Stimulated activated CD4-positive, alpha-beta T cell treated with anti-CD3 and anti-CD28 coated beads, Interleukin-12 subunit alpha, Interleukin-12 subunit beta, amount 100 ng/mL, for 48 hours (primary cell): ENCODE measurements around the gene KRTAP10-12.

Experiments used
- DNase-seq, 3 donors: peaks; one replicate each; pipeline ENCODE4 v3.0.0-alpha.2; 2020; ENCODE audit warnings: low read depth in 2 of 3, low spot score in 1 of 3

The KRTAP10-12 gene

GRCh38 chr21:44730951-44731579 is 34.1 kb downstream of the KRTAP10-12 start:
- no peak for DNase-seq

DNA sequence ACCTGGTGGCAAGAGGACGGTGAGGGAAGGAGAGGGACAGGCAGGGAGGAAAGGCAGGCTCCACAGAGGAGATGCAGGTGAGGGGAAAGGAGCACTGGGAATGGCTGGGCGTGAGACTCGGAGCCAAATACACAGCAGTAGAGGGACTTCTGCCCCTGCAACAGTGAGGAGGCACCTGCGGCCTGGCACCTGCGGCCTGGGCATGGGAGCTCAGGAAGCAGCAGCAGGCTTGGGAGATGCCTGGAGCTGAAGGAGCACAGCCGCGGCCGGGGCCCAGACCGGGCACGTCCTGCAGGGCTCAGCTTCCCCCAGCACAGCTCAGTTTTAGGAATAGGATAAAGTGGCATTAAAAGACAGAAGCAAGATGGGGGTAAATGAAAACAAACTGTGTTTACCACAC is 35.3 kb downstream of the KRTAP10-12 start:
- DNase-seq: no peak

- DNase-seq: no peak
Observed at GRCh38 chr21:44732956-44733355, 36.0 kb downstream of the KRTAP10-12 start.

GRCh38 chr21:44734026-44734745 is 37.2 kb downstream of the KRTAP10-12 start:
- DNase-seq: no peak

- DNase-seq: no peak
Observed at GRCh38 chr21:44734841-44735240, 37.9 kb downstream of the KRTAP10-12 start.

- no peak for DNase-seq
Observed at GRCh38 chr21:44735821-44736220, 38.8 kb downstream of the KRTAP10-12 start.

- no peak for DNase-seq
Observed at GRCh38 chr21:44736291-44737004, 39.5 kb downstream of the KRTAP10-12 start.

DNA sequence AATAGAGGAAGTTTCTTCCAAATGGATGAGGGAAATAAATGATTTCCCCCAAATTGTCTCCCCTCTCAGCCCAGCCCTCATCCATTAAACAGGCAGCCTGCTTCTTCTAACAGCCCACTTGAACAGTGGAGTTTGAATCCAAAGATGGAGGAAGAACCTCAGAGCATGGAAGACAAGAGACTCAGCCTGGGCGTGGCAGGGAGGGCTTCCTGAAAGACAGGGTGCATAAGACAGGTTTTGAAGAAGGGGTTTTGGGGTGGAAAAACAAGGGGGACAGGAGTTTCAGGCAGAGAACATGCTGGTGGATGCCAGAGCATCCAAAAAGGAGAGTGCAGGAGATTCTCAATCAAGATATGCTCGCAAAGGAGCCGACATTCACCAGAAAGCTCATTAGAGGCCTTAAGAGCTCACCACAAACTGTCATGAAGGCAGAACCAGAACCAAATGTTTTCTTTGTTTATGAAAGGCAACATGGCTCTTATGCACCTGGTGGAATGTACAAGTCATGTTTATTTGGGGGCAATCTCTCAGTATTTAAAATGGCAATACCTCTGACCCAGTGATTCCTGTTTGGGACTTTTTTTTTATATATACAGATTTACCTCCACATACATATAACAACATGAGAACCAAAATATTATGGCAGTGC is 40.9 kb downstream of the KRTAP10-12 start:
- no peak for DNase-seq

- DNase-seq: no peak
Observed at GRCh38 chr21:44738621-44739020, 41.6 kb downstream of the KRTAP10-12 start.

GRCh38 chr21:44739316-44739715 is 42.3 kb downstream of the KRTAP10-12 start:
- DNase-seq: no peak

- no peak for DNase-seq
Observed at GRCh38 chr21:44740742-44741141, 43.8 kb downstream of the KRTAP10-12 start.

DNA sequence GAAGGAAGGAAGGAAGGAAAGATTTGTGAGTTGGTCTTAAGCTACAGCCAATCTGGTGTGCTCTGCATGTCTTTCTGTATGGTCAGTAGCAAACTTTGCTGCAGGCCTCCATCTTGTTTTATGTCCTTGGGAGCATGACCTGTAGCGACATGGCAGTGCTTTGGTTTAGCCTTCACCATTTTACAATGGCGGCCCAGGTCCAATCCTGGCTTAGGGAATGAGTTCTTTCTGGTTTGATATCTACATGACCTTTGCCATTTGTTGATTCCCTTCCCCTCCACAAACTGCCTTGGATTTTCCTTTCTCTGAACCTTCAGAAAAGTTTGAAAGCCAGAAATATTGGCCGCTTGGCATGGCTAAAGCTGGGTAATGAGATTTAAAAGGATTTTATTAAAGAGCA is 44.9 kb downstream of the KRTAP10-12 start:
- DNase-seq: no peak

DNA sequence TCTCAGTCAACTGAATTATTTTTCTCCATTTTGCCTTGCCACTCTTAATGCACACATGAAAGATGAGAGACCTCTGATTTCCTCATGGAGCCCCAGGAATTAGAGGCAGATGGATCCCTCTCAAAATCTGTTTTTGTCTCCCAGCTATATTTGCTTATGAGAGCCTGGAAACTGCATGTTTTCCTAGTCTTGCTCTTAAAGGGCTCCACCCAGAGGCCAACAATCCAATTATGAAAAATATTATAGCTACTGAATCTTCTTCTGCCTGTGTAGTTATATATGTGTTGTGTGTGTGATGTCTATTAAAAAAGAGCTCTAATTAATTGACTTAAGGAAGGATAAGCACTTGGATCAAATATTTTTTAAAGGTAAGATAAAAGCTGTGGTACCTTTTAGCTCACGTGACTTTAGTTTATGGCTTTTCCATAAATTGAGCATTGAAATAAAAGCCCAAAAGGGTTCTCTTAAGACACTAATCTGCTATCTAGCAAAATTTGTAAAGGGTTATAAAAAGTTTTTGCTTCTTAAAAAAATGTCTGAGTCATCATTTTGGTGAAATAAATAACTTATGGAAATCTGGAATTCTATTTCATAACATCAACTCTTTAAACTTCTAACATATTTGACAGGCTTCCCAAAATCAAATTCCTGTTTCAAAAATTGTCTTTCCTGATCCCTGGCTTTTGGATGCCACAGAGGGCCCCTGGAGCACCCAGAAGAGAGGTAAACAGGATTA is 45.6 kb downstream of the KRTAP10-12 start:
- no peak for DNase-seq
